Smooth muscle cell (in vitro differentiated cells): ENCODE measurements around the gene TPRG1. TPM values are rescaled to one million over a fixed set of nuclear protein-coding genes. Genes with fewer than 3 reads are reported as not detected.

Experiments
- DNase-seq: peaks from one replicate; lab custom pipeline; 2025; ENCODE audit not compliant: unreplicated experiment; lab: John Stamatoyannopoulos, UW
- H2AFZ ChIP-seq: fragments of 200-600 bp; sonication (generic); 2 replicates; pipeline ENCODE4 v1.6.0; 2016; ENCODE audit warnings: antibody characterized with exemption, low read depth, mild to moderate bottlenecking
- H3F3A ChIP-seq: fragments of 200-600 bp; sonication (generic); 2 replicates; pipeline ENCODE4 v1.6.0; 2017; ENCODE audit warnings: antibody characterized with exemption, low read depth
- H3K27ac ChIP-seq: fragments of 200-600 bp; sonication (generic); 2 replicates; pipeline ENCODE4 v1.5.1; 2016; ENCODE audit warnings: low read depth, mild to moderate bottlenecking
- H3K27me3 ChIP-seq: fragments of 200-600 bp; sonication (generic); 2 replicates; pipeline ENCODE4 v1.6.1; 2016; ENCODE audit warnings: low read depth, mild to moderate bottlenecking
- H3K36me3 ChIP-seq: fragments of 200-600 bp; sonication (generic); 2 replicates; pipeline ENCODE4 v1.5.1; 2016; ENCODE audit warnings: low read depth
- H3K4me1 ChIP-seq: fragments of 200-600 bp; sonication (generic); 2 replicates; pipeline ENCODE4 v1.5.1; 2016; ENCODE audit warnings: low read depth
- H3K4me2 ChIP-seq: fragments of 200-600 bp; sonication (generic); 2 replicates; pipeline ENCODE4 v1.6.0; 2016; ENCODE audit warnings: mild to moderate bottlenecking
- H3K4me3 ChIP-seq: fragments of 200-600 bp; sonication (generic); 2 replicates; pipeline ENCODE4 v1.5.1; 2016; ENCODE audit warnings: mild to moderate bottlenecking
- H3K79me2 ChIP-seq: fragments of 200-600 bp; sonication (generic); 2 replicates; pipeline ENCODE4 v1.6.0; 2016; ENCODE audit warnings: low read depth, mild to moderate bottlenecking
- H3K9ac ChIP-seq: fragments of 200-600 bp; sonication (generic); 2 replicates; pipeline ENCODE4 v1.6.0; 2016; ENCODE audit warnings: low read depth
- H3K9me3 ChIP-seq: fragments of 200-600 bp; sonication (generic); replicated peaks from 2 replicates; pipeline ENCODE4 v1.5.1; 2016; ENCODE audit warnings: low read depth
- H4K20me1 ChIP-seq: fragments of 200-600 bp; sonication (generic); 2 replicates; pipeline ENCODE4 v1.6.0; 2016; ENCODE audit warnings: low read depth
- WGBS: methylation state at CpG from one replicate; pipeline ENCODE4 v1.1.7; 2016; ENCODE audit warnings: low lambda C conversion rate; 5-methylcytosine and 5-hydroxymethylcytosine counted together
- polyA plus RNA-seq: library from polyadenylated mRNA; unstranded; fragments of >200 nt; fragmentation: Nextera tagmentation; extraction: Ambion mirVana; gene quantifications from 2 replicates; pipeline ENCODE4 v1.2.1, GENCODE V29; 2016
- total RNA-seq: library from RNA; depleted of rRNA; stranded (reverse); fragments of >200 nt; gene quantifications from 2 replicates; pipeline ENCODE4 v1.2.3, GENCODE V29; 2014
- TF ChIP-seq, protein P1 (sequence below): fragments of 200-600 bp; sonication (generic); IDR thresholded peaks from 2 replicates; pipeline ENCODE4 v1.5.1; 2017; ENCODE audit warnings: borderline replicate concordance, mild to moderate bottlenecking, antibody characterized with exemption; ENCODE audit not compliant: insufficient read depth, poor library complexity, severe bottlenecking

The TPRG1 gene
- total and polyA plus RNA-seq, 2 experiments from 2014 or later: 0.65 to 3.2 TPM

DNA sequence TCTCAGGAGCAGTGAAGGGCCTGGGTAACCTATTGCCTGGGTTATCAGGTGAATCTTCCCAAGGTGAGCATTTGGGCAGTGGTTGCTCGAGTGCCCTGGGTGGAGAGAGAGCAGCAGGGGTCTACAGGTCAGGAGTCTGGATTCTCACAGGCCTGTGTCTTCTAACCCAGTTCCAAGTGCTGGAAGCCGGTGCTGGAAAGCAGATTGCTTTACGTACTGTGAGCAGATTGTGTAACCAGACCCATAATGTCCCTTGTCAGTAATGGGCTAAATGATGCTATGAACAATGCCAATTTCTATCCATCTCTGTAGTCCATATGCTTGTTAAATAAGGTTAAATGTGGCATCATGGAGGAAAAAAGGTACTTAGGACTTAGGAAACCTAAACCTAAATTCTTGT, 106.5 kb downstream of the TPRG1 start:
- Histone ChIP-seq H3K9ac (no peak overlapping the region), H4K20me1 (no peaks in the 10 kb centered on the region), H3K9me3 (no peaks in the 10 kb centered on the region), H3K36me3 (no peaks in the 10 kb centered on the region), H2AFZ (no peak overlapping the region), H3K27me3 (no peaks in the 10 kb centered on the region), H3K79me2 (no peaks in the 10 kb centered on the region), H3K27ac (no peak overlapping the region), H3K4me2 (no peak overlapping the region), H3K4me3 (no peak overlapping the region), H3F3A (peaks cover 7% of the 10 kb centered on the region), H3K4me1 (no peaks in the 10 kb centered on the region)
- TF ChIP-seq, protein P1, sequence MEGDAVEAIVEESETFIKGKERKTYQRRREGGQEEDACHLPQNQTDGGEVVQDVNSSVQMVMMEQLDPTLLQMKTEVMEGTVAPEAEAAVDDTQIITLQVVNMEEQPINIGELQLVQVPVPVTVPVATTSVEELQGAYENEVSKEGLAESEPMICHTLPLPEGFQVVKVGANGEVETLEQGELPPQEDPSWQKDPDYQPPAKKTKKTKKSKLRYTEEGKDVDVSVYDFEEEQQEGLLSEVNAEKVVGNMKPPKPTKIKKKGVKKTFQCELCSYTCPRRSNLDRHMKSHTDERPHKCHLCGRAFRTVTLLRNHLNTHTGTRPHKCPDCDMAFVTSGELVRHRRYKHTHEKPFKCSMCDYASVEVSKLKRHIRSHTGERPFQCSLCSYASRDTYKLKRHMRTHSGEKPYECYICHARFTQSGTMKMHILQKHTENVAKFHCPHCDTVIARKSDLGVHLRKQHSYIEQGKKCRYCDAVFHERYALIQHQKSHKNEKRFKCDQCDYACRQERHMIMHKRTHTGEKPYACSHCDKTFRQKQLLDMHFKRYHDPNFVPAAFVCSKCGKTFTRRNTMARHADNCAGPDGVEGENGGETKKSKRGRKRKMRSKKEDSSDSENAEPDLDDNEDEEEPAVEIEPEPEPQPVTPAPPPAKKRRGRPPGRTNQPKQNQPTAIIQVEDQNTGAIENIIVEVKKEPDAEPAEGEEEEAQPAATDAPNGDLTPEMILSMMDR: no peak
- WGBS: 77% methylated on average over 3 of the region's 3 CpGs
- no peak for DNase-seq

DNA sequence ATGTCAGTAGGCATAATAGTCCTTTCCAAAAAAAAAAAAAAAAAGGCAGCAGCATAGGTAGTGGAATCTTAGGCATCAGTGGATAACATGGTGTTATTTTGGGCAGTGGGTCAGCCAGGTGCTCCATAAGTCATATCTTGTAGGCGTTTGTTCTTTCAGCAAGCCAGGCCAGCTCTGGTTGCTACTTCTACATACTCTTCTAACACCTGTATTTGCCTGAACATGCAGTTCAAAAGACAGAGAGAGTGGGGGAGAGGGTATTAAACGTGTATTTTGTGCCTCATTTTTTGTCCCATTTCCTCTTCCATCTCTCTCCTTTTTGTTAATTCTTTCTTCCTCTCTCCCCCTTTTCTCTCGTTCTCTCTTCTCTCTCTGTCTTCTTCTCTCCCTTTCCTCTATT, 110.4 kb downstream of the TPRG1 start:
- H3K27ac ChIP-seq: peak overlapping the region; percentile 60
- H3K4me2 ChIP-seq: no peak overlapping the region
- H3K9ac ChIP-seq: no peak overlapping the region
- DNase-seq: no peak
- H3K9me3 ChIP-seq: no peaks in the 10 kb centered on the region
- no peak overlapping the region for H3K4me3 ChIP-seq
- TF ChIP-seq, protein P1: no peak
- no peaks in the 10 kb centered on the region for H4K20me1 ChIP-seq
- H3K36me3 ChIP-seq: no peaks in the 10 kb centered on the region
- 72% methylated on average over 3 of the region's 3 CpGs for WGBS
- no peaks in the 10 kb centered on the region for H3K79me2 ChIP-seq
- no peak overlapping the region for H2AFZ ChIP-seq
- no peaks in the 10 kb centered on the region for H3K27me3 ChIP-seq
- H3K4me1 ChIP-seq: no peaks in the 10 kb centered on the region
- H3F3A ChIP-seq: no peaks in the 10 kb centered on the region

DNA sequence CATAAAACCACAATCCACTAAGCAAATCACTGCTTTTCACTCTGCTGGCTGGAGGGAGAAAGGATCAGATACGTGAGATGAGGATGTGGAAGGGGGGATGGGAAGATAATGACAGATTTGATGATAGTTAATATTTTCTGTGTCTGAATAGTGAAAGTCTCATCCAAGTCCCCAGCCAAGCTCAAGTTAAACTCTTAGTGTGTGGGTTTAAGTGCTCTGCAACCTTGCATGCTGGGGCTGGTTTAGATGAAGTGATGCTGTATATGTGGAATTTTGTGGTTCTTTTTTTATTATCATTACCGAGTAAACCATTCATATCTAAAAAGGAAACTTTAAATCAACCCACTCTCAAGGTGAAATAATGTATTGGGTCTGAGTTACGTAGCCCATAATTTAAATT, 111.0 kb downstream of the TPRG1 start:
- no peaks in the 10 kb centered on the region for H3F3A ChIP-seq
- no peak for DNase-seq
- H3K4me1 ChIP-seq: no peaks in the 10 kb centered on the region
- H4K20me1 ChIP-seq: no peaks in the 10 kb centered on the region
- H3K4me3 ChIP-seq: no peak overlapping the region
- H3K9me3 ChIP-seq: no peaks in the 10 kb centered on the region
- WGBS: 55% methylated on average over 3 of the region's 3 CpGs
- no peaks in the 10 kb centered on the region for H3K36me3 ChIP-seq
- no peak overlapping the region for H3K4me2 ChIP-seq
- H3K27ac ChIP-seq: peak overlapping the region; percentile 60
- H2AFZ ChIP-seq: no peak overlapping the region
- H3K79me2 ChIP-seq: no peaks in the 10 kb centered on the region
- no peaks in the 10 kb centered on the region for H3K27me3 ChIP-seq
- H3K9ac ChIP-seq: no peak overlapping the region
- TF ChIP-seq, protein P1: no peak

DNA sequence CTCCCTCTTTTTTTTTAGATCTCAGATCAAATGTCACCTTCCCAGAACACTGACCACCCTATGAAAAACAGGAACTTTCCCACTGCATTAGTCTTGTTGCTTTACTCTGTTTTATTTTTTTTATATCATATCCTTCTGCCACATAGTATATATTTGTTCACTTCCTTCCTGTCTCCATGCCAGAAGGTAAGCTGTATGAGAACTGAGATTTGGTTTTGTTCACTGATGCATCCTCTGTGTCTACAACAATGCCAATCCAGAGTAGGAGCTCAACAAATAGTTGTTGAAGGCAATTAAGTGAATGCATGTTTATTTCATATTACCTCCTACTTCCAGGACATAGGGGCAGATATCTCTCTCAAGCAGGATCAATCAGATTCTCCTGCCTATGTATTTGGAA, 114.4 kb downstream of the TPRG1 start:
- TF ChIP-seq, protein P1: no peak
- H2AFZ ChIP-seq: no peak overlapping the region
- H3K4me2 ChIP-seq: no peak overlapping the region
- H3K79me2 ChIP-seq: no peaks in the 10 kb centered on the region
- no peak overlapping the region for H3K9ac ChIP-seq
- no peak overlapping the region for H3K4me3 ChIP-seq
- H3K27ac ChIP-seq: no peak overlapping the region
- no peaks in the 10 kb centered on the region for H4K20me1 ChIP-seq
- no peaks in the 10 kb centered on the region for H3K27me3 ChIP-seq
- no peaks in the 10 kb centered on the region for H3K9me3 ChIP-seq
- no peaks in the 10 kb centered on the region for H3K36me3 ChIP-seq
- DNase-seq: no peak
- H3F3A ChIP-seq: no peaks in the 10 kb centered on the region
- no peaks in the 10 kb centered on the region for H3K4me1 ChIP-seq
